Occipital lobe (tissue), 2 donors: ENCODE results near the gene WDR86. TPM values are rescaled to one million over a fixed set of nuclear protein-coding genes. Genes with fewer than 3 reads are reported as not detected.

ENCODE experiments used
- DNase-seq: peaks from one replicate; lab custom pipeline; 2025; lab: John Stamatoyannopoulos, UW
- total RNA-seq: library from RNA; depleted of rRNA; stranded (reverse); fragments of >200 nt; gene quantifications from one replicate; pipeline ENCODE4 v1.2.3, GENCODE V29; 2014

The WDR86 gene
- total RNA-seq, 1 donor from 2014 or later, result 50.2 TPM

DNA sequence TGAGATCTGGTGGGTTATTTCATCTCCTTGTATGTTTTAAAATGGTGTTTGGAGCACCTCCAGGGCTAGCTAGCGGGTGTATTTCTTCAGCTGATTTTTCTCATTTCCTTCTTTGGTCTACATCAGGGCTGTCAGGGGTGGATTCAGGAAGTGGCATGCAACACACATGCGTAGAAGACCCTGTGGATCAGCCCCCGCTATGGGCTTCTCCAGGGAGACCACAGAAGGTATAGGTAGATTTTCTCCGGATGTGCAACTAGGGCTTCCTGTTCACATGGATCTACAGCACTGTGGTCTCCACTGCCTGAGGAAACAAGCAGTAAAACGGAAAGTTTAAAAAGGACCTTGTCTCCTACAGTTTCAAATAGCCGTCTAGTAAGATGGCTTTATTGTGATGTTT lies 57.9 kb downstream of the WDR86 start:
- DNase-seq, result no peak

DNA sequence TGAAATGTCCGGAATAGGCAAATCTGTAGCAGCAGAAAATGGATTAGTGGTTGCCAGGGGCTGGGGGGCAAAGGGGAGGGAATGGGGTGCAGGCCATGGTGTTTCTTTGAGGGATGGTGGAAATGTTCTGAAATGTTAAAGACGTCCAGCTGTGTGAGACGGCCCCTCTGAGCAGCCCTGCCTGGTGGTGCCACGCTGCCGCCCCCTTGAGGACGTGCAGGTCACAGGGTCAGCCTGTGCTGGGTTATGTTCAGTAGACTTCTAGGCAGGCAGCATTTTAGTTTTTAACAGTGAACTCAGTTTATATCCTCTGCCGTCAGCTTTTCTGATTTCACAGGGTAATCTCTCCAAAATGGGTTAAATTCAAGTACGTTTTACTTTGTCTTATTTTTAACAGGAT lies 58.8 kb downstream of the WDR86 start:
- no peak for DNase-seq

GRCh38 chr7:151349507-151349853 lies 60.4 kb downstream of the WDR86 start:
- no peak for DNase-seq

- no peak for DNase-seq
Observed at GRCh38 chr7:151348970-151349369, 60.9 kb downstream of the WDR86 start.

DNA sequence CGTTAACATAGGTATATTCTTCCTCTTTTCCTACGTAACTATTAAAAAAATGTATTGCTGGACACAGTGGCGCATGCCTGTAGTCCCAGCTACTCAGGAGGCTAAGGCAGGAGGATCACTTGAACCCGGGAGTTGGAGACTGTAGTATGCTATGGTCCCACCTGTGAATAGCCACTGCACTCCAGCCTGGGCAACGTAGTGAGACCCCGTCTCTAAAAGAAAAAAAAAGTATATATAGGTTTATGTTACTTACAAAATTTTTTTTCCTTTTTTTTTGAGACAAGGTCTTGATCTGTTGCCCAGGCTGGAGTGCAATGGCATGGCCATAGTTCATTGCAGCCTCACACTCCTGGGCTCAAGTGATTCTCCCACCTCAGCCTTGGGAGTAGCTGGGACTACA lies 62.6 kb downstream of the WDR86 start:
- no peak for DNase-seq

DNA sequence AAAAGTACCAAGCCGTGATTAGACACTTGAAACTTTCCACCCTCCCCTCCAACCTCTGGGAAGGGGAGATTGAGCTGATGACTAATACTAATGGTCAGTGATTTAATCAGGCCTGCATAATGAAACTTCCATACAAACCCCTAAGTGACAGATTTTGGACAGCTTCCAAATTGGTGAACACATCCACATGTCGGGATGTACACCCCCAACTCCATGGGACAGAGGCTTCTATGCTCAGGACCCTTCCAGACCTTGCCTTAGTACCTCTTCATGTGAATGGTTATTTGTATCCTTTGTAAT lies 63.4 kb downstream of the WDR86 start:
- no peak for DNase-seq

DNA sequence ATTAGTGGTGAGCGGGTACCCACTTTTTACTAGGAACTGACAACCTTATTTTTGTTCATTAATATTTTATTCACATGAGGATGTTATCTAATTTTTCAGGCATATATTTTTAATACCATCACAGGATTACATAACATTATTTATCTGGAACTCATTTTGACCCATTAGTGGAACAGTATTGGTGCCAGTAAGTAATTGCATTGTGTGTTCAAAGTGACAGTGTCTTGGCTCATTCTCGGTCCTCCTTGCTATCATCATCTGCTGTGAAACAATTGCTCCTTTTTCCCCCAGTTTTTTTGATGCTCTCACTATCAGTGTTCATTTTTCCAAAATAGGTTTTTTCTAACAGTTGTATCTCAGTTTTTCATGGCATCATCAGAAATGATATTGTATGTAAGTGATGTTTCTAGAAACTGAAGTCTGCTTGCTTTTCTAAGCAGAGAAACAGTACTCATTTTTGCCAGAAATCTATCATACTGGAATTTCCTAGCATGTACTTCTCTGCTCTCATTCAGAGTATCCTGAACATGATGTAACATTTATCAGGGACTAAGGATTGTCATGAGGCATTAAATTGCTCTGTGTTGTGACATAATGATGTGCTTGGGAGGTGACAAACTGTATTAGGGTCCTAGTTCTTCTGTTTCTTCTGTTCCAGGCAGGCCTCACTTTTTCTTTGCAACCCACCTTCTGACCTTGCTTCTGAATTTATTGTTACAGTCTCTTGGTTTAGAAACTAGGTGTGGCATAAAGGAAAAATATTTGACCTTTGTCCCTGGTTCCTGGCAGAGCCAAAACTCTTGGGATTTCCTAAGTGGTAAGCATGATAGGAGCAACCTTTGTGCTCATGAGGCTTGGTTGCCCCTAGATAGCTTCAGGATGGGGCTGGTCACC lies 64.0 kb downstream of the WDR86 start:
- DNase-seq, result no peak

DNA sequence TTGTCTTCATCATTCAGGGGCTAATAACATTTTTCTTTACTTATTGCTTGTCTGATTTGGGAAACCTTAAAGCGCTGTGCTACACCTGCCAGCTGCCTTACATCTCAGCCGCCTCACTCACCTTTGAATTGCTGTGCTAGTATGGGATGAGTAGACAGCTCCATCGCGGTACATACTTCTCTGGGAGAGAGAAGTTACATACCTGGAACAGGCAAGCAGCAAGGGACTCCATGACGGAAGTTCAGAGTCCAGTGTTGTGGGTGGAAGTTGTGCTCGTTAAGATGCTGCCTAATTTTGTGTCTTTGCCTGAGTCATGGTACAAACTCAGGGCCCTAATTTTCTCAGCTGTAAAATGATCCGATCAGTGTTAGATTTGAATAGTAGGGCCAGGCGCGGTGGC lies 66.3 kb downstream of the WDR86 start:
- DNase-seq, result no peak

- DNase-seq, result no peak
Observed at GRCh38 chr7:151342811-151343210, 67.0 kb downstream of the WDR86 start.

DNA sequence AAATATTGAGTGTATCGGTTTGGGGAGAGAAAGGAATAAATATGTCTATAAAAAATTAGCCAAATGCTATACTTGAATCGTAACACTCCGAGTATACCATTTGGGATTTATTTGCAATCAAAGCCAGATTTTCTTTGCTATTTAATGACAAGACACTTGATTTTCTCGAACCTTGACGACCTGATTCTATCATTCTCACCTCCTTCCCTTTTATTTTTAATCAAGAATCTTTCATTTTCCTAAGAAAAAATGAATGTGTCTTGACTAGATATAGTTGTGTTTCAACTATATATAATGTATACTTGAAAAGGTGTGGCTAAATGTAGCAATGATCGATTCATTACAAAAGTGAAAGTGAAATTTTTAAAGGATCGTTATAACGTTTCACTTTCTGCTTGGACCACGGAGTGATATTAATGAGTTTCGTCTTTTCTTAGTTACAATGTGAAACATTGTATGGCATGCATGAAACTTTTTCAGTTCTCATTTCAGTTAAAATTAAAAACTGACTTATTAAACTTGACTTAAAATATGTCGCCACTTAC lies 67.7 kb downstream of the WDR86 start:
- DNase-seq, result no peak

DNA sequence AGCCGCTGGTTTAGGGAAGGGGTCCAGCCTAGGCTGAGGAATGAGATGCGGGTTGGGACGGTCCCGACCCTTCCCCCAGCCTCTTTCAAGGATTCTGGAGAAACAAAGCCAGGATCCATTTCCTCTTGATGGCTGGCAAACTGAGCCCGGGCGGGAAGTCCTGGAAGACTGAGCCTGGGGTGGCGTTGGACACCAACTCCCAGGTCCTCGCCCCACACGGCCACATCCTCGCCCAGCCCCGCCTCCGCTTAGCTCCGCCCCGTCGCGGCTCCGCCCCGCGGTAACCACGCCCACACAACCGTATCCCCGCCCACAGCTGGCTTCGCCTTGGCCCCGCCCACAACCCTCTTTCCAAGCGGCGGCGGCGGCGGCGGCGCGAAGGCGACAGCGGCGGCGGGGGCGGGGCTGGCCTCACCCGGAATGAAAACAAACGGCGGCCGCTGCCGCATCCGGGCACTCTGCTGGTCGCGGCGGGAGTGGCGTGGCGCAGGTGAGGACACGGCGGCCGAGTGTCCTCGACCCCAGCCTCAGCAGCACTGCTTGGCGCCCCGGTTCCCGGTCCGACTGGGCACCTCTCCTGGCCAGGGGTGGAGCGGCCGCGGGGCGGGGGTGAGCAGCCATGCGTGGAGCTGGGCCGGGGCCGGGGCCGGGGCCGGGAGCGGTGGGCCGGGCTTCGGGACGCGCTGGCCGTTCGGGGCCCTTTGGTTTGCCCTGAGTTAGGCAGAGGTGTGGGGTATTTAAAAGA lies 68.3 kb downstream of the WDR86 start, which contains the start of gene NUB1:
NUB1 (plus strand) TSS at position 456 of the 745 bp plus-strand sequence. CDS start 3,538 bp downstream, outside the sequence.
- DNase-seq, result peak; percentile 86

- no peak for DNase-seq
Observed at GRCh38 chr7:151340794-151341356, 69.0 kb downstream of the WDR86 start.

GRCh38 chr7:151339651-151340382 lies 70.0 kb downstream of the WDR86 start:
- DNase-seq, result no peak

DNA sequence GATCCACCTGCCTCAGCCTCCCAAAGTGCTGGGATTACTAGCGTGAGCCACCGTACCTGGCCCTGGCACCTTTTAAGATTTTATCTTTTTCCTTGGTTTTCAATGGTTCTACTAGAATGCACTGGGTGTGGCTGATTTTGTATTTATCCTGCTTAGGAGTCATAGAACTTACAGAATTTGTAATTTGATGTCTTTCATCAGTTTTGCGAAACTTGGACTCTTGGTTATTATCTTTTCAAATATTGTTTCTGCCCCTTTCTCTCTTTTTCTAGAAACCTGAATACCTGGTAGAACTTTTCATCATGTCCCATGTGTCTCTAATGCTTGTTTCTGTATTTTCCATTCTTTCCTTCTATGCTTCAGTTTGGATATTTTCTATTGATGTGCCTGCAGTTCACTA lies 71.0 kb downstream of the WDR86 start:
- DNase-seq, result no peak

DNA sequence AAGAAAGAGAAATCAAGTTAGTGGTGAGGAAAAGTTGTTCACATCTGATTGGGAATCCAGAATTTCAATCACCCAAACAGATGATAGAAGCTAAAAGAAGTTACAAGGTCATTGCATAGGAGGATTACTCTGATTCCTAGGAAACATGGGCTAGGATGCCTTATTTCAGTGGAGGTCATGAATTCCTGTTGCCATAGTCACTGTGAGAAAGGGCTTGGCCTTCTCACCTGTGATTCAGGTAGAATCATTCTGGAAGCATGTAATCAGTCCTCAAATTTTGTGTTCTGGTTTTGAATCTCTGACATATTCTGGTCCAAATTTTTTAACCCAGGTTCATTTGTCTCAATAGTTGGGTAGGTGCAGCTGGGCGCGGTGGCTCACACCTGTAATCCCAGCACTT lies 72.5 kb downstream of the WDR86 start:
- DNase-seq, result no peak

DNA sequence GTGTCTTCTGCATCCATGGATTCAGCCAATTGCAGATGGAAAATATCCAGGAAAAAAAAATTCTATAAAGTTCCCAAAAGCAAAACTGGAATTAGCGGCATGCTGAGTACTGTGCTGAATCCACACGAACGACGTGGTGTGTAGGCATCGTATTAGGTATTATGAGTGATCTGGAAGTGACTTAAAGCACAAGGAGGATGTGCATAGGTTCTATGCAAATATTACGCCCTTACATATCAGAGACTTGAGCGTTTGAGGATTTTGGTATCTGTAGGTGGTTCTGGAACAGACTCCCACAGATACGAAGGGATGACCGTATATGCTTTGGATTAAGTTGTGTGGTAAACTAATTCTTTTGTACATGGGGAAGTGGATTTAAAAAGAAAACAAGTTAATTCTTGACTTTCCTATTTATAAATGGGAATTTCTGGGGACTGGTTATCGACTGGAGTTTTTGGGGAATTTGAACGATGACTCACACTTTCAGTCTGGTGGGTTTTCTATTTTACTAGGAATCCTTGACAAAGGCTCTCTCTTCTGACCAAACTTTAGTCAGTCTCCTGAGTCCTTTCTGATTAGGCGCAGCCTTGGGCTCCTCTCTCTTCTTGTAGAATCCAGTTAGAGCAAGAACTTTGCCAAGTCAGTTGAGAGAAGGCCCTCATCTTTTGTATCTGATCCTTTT lies 73.7 kb downstream of the WDR86 start:
- no peak for DNase-seq

DNA sequence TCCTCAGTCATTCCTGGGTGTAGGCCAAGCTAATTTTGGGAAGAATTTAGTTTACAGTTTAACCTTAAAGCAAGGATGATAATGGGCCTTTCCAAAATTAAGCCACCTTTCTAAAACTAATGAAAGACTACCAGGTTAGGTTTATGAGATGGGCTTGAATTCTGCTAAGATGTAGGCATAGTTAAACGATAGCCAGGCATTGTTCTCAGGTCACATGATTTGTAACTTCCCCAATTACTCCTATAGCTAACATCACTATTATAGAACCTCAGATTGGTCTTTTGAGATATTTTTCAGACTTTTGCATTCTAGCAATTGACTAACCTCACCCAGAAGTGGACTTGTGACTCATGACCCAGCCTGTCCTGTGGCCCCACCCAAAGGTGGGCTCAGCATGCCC lies 75.2 kb downstream of the WDR86 start:
- no peak for DNase-seq
